GM12878 (cell line): ENCODE data around the gene RALGAPA2. TPM values are rescaled to one million over a fixed set of nuclear protein-coding genes. Genes with fewer than 3 reads are reported as not detected.

Source experiments
- CEBPB ChIP-seq, 2 experiments: fragments of 150-350 bp in 1 of 2; IDR thresholded peaks; 2 replicates each; pipeline ENCODE4 v1.6.1; 2012 to 2014; ENCODE audit warnings: low read depth in 2 of 2, low read length in 2 of 2, borderline replicate concordance in 1 of 2, inconsistent platforms in 1 of 2
- DPF2 ChIP-seq: fragments of 450-650 bp; IDR thresholded peaks from 2 replicates; pipeline ENCODE4 v1.6.1; 2017; ENCODE audit warnings: mild to moderate bottlenecking
- E2F8 ChIP-seq: fragments of 450-650 bp; IDR thresholded peaks from 2 replicates; pipeline ENCODE4 v1.6.1; 2018; ENCODE audit warnings: mild to moderate bottlenecking, low read depth, moderate library complexity; ENCODE audit not compliant: partially characterized antibody
- E4F1 ChIP-seq: fragments of 450-650 bp; IDR thresholded peaks from 2 replicates; pipeline ENCODE4 v1.6.1; 2018; ENCODE audit warnings: borderline replicate concordance, mild to moderate bottlenecking; ENCODE audit not compliant: partially characterized antibody
- ELK1 ChIP-seq: IDR thresholded peaks from 2 replicates; pipeline ENCODE4 v1.6.1; 2012; ENCODE audit warnings: low read depth, low read length, improper control_type of control experiment
- FOXK2 ChIP-seq: fragments of 450-650 bp; IDR thresholded peaks from 2 replicates; pipeline ENCODE4 v1.6.1; 2017; ENCODE audit warnings: mild to moderate bottlenecking, moderate library complexity
- HCFC1 ChIP-seq: fragments of 150-350 bp; IDR thresholded peaks from 2 replicates; pipeline ENCODE4 v1.6.1; 2014; ENCODE audit warnings: low read length
- NRF1 ChIP-seq: conservative IDR thresholded peaks from 2 replicates; pipeline ENCODE4 v1.6.1; 2011; ENCODE audit warnings: mild to moderate bottlenecking, low read depth, low read length, improper control_type of control experiment
- POLR2AphosphoS2 ChIP-seq: IDR thresholded peaks from 2 replicates; pipeline ENCODE4 v1.6.1; 2011; ENCODE audit warnings: low read depth, mild to moderate bottlenecking, low read length, improper control_type of control experiment, moderate library complexity
- SMAD5 ChIP-seq: IDR thresholded peaks from 2 replicates; pipeline ENCODE4 v1.6.1; 2016; ENCODE audit warnings: antibody characterized with exemption, low read depth
- SMC3 ChIP-seq: IDR thresholded peaks from 2 replicates; pipeline ENCODE4 v1.6.1; 2011; ENCODE audit warnings: low read length, improper control_type of control experiment, borderline replicate concordance
- SREBF1 ChIP-seq: IDR thresholded peaks from 2 replicates; pipeline ENCODE4 v1.6.1; 2012; ENCODE audit warnings: mild to moderate bottlenecking, low read length
- SREBF2 ChIP-seq: IDR thresholded peaks from 2 replicates; pipeline ENCODE4 v1.6.1; 2012; ENCODE audit warnings: mild to moderate bottlenecking, low read length
- TBL1XR1 ChIP-seq: IDR thresholded peaks from 2 replicates; pipeline ENCODE4 v1.6.1; 2012; ENCODE audit warnings: low read depth, low read length, improper control_type of control experiment
- TCF12 ChIP-seq: IDR thresholded peaks from 2 replicates; pipeline ENCODE4 v1.6.1; 2011; ENCODE audit warnings: low read depth, mild to moderate bottlenecking, low read length
- USF1 ChIP-seq: IDR thresholded peaks from 2 replicates; pipeline ENCODE4 v1.6.1; 2011; ENCODE audit warnings: borderline replicate concordance, low read depth, mild to moderate bottlenecking, moderate library complexity, mixed read lengths, low read length; ENCODE audit not compliant: insufficient read depth; ENCODE audit errors: extremely low read length
- YBX1 ChIP-seq: fragments of 450-650 bp; IDR thresholded peaks from 2 replicates; pipeline ENCODE4 v1.6.1; 2016; ENCODE audit warnings: antibody characterized with exemption
- ZBTB11 ChIP-seq: fragments of 450-650 bp; formaldehyde crosslinking; IDR thresholded peaks from 2 replicates; pipeline ENCODE4 v1.5.0; 2022; ENCODE audit warnings: mild to moderate bottlenecking, missing genetic modification characterization
- ZZZ3 ChIP-seq: IDR thresholded peaks from 2 replicates; pipeline ENCODE4 v1.6.1; 2011; ENCODE audit warnings: low read depth; ENCODE audit not compliant: control insufficient read depth, insufficient read length
- polyA plus RNA-seq, 11 experiments: library from polyadenylated mRNA; depleted of rRNA in 4 of 11; unstranded in 6 of 11; stranded (reverse) in 5 of 11; fragments of >200 nt; fragmentation: Nextera tagmentation in 4 of 11; fragmentation: Illumina TruSeq in 1 of 11; extraction: Ambion mirVana in 4 of 11; extraction: Trizol in 1 of 11; gene quantifications; 1 replicate in 1 of 11; 2 replicates in 10 of 11; pipeline versions ENCODE4 v1.2.1 to v1.2.3, GENCODE V29; 2011 to 2016; ENCODE audit warnings: inconsistent platforms in 2 of 11, missing spikeins in 2 of 11, low read depth in 1 of 11
- total RNA-seq, 4 experiments: library from RNA; depleted of rRNA in 3 of 4; stranded (reverse); fragments of >200 nt in 3 of 4; fragmentation: Illumina TruSeq in 1 of 4; extraction: Trizol in 1 of 4; gene quantifications; 2 replicates each; pipeline versions ENCODE4 v1.2.1 to v1.2.3, GENCODE V29; 2013 to 2021

Gene RALGAPA2
- total and polyA plus RNA-seq, 10 of the 15 experiments (the other 5 are each of a cell fraction or from before 2014, with no cell fraction given): 2.9 to 29.4 (median 19.6) TPM

GRCh38 chr20:20452254-20452676, 260.2 kb downstream of the RALGAPA2 start (continued):
- no peak for TF ChIP-seq ELK1
- no peak for TF ChIP-seq CEBPB (IDR thresholded peaks at IDR 0.05; ENCODE audit: borderline replicate concordance in 1 of 2, low read depth in 2 of 2, low read length in 2 of 2)
- no peak for TF ChIP-seq YBX1
- TF ChIP-seq ZZZ3: no peak
- TF ChIP-seq E4F1: no peak
- TF ChIP-seq SREBF2: no peak
- TF ChIP-seq SREBF1: no peak
- TF ChIP-seq TBL1XR1: no peak
- TF ChIP-seq FOXK2: no peak
- TF ChIP-seq ZBTB11 (CRISPR knock-in tag): no peak
- no peak for TF ChIP-seq SMAD5
- TF ChIP-seq TCF12: peak; percentile 60; the same call in 1 of the 2 replicates
- peak; percentile 40; the same call in 1 of the 2 replicates for TF ChIP-seq DPF2
- TF ChIP-seq POLR2AphosphoS2: no peak
- TF ChIP-seq NRF1: no peak
- no peak for TF ChIP-seq SMC3
- no peak for TF ChIP-seq E2F8
- TF ChIP-seq USF1: peak; percentile 54
- no peak for TF ChIP-seq HCFC1
